ENCODE results near the gene C1orf122. TPM values are rescaled to one million over a fixed set of nuclear protein-coding genes. Genes with fewer than 3 reads are reported as not detected.

Gene C1orf122
- total RNA-seq, 1 donor from 2014 or later, result 51.8 TPM

DNA sequence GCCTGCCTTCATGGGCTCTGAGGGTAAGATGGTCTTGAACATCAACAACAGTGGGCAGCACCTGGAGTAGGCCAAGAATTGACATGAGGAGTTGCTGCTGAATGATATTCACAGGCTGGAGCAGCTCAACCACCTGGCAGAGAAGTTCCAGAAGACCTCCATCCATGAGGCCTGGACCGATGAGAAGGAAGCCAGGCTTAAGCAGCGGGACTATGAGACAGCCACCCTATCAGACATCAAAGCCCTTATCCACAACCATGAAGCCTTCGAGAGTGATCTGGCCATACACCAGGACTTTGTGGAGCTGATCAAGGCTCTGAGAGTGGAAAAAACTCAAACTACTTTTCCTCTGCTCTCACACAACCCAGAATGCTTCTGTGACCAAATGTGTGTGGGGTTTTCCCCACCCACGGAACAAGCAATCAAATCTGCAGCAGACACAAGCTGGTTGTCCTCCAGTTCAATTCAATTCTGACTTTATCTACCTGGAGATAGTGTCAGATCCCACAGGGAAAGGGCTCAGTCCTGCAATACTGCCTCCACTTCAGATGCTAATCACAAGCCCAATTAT lies 30.6 kb upstream of the C1orf122 start:
- no peaks in the 10 kb centered on the region for H3K27me3 ChIP-seq
- TF ChIP-seq POLR2AphosphoS5 (IDR thresholded peaks at IDR 0.05; ENCODE audit: insufficient read depth in 1 of 2, low read depth in 1 of 2), result no peak
- no peak for TF ChIP-seq POLR2A (IDR thresholded peaks at IDR 0.05)
- TF ChIP-seq, protein P1, sequence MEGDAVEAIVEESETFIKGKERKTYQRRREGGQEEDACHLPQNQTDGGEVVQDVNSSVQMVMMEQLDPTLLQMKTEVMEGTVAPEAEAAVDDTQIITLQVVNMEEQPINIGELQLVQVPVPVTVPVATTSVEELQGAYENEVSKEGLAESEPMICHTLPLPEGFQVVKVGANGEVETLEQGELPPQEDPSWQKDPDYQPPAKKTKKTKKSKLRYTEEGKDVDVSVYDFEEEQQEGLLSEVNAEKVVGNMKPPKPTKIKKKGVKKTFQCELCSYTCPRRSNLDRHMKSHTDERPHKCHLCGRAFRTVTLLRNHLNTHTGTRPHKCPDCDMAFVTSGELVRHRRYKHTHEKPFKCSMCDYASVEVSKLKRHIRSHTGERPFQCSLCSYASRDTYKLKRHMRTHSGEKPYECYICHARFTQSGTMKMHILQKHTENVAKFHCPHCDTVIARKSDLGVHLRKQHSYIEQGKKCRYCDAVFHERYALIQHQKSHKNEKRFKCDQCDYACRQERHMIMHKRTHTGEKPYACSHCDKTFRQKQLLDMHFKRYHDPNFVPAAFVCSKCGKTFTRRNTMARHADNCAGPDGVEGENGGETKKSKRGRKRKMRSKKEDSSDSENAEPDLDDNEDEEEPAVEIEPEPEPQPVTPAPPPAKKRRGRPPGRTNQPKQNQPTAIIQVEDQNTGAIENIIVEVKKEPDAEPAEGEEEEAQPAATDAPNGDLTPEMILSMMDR (IDR thresholded peaks at IDR 0.05), result no peak
- intact Hi-C loops (cut with DNase I), result no loop called here
- no peak overlapping the region for H3K4me3 ChIP-seq
- H3K27ac ChIP-seq, result no peak overlapping the region
- H3K9me3 ChIP-seq, result no peaks in the 10 kb centered on the region
- DNase-seq (ENCODE audit: extremely low spot score in 2 of 2), result no peak
- no peaks in the 10 kb centered on the region for H3K4me1 ChIP-seq
- no peaks in the 10 kb centered on the region for H3K36me3 ChIP-seq

DNA sequence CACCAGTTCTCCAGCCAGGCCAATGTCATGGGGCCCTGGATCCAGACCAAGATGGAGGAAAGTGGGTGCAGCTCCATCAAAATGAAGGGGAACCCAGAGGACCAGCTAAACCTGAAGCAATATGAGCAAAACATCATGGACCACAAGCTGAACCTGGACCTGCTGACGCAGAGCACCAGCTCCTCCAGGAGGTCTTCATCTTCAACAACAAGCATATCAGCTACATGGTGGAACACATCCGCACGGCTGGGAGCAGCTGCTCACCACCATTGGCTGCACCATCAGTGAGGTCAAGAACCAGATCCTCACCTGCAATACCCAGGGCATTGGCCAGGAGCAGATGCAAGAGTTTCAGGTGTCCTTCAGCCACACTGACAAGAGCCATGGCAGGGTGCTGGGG lies 28.9 kb upstream of the C1orf122 start:
- H3K4me3 ChIP-seq, result no peak overlapping the region
- no peak overlapping the region for H3K27ac ChIP-seq
- TF ChIP-seq POLR2A (IDR thresholded peaks at IDR 0.05) (no peak), POLR2AphosphoS5 (IDR thresholded peaks at IDR 0.05; ENCODE audit: insufficient read depth in 1 of 2, low read depth in 1 of 2) (no peak)
- TF ChIP-seq, protein P1 (IDR thresholded peaks at IDR 0.05), result no peak
- H3K9me3 ChIP-seq, result no peaks in the 10 kb centered on the region
- H3K27me3 ChIP-seq, result no peaks in the 10 kb centered on the region
- intact Hi-C loops (cut with DNase I), result no loop called here
- H3K36me3 ChIP-seq, result no peaks in the 10 kb centered on the region
- H3K4me1 ChIP-seq, result no peaks in the 10 kb centered on the region
- no peak for DNase-seq (ENCODE audit: extremely low spot score in 2 of 2)

DNA sequence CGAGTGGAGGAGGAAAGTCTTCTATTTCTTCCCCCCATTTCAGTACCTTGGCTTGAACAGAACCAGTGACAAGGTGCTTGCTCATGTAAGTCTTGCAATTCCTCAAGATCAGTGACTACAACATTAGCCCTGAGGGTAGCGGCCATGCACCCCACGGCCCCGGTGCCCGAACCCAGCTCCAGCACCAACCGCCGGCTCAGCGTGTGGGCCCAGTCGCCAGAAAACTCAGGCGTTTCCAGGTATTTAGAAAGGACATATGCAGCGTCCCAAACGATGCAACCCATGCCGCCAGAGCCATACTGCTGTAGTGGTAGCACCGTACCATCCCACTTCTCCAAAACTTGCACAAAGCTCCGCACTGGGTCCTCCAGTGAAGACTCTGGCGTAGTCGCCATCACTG lies 25.1 kb upstream of the C1orf122 start:
- Histone ChIP-seq H3K9me3 (no peaks in the 10 kb centered on the region), H3K4me3 (no peak overlapping the region), H3K27me3 (no peaks in the 10 kb centered on the region), H3K4me1 (no peaks in the 10 kb centered on the region), H3K27ac (no peak overlapping the region), H3K36me3 (no peaks in the 10 kb centered on the region)
- intact Hi-C loops (cut with DNase I), result no loop called here
- no peak for DNase-seq (ENCODE audit: extremely low spot score in 2 of 2)
- TF ChIP-seq POLR2A (IDR thresholded peaks at IDR 0.05), result no peak
- TF ChIP-seq, protein P1 (IDR thresholded peaks at IDR 0.05), result no peak
- no peak for TF ChIP-seq POLR2AphosphoS5 (IDR thresholded peaks at IDR 0.05; ENCODE audit: insufficient read depth in 1 of 2, low read depth in 1 of 2)

DNA sequence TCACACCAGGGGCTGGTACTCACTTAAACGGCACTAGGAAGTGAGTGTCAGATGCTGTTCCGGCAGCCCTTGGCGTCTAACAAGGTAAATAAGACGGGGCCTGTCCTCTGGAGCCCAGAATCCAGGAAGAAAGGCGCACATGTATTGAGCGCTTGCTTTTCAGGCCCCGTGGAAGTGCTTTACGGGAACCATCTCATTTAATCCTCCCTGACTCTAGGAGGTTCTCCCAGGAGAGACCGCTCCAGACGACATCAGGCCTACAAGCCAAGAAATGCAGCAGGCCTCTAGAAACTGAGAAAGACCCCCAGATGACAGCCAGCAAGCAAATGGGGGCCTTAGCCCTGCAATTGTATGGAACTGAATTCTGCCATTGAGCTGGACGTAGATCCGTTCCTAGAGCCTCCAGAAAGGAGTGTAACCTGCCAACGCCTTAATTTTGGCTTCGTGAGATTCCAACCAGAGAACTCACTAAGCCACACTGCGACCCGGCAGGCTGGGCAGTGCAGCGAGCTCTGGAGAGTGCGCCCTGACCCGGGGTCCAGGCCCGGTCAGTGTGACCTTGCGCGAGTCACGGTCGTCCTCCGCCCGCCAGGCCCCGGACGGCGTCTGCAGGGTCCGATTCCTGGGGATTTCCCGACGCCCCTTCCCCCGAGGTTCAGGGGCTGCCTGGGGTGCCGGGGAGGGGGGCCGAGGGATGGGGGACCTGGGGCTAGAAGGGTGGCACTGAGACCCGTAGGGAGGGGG lies 14.5 kb upstream of the C1orf122 start:
- Histone ChIP-seq H3K27me3 (no peaks in the 10 kb centered on the region), H3K27ac (no peak overlapping the region)

More for the DNA sequence above, 14.5 kb upstream of the C1orf122 start:
- Histone ChIP-seq H3K36me3 (no peaks in the 10 kb centered on the region), H3K9me3 (no peaks in the 10 kb centered on the region), H3K4me1 (peaks cover 19% of the 10 kb centered on the region), H3K4me3 (peak overlapping the region; percentile 53 to 72)
- intact Hi-C loops (cut with DNase I), result no loop called here
- TF ChIP-seq POLR2AphosphoS5 (IDR thresholded peaks at IDR 0.05; ENCODE audit: insufficient read depth in 1 of 2, low read depth in 1 of 2), result no peak
- TF ChIP-seq POLR2A (IDR thresholded peaks at IDR 0.05), result no peak
- TF ChIP-seq, protein P1 (IDR thresholded peaks at IDR 0.05), result no peak
- DNase-seq (ENCODE audit: extremely low spot score in 2 of 2), result no peak
